GM10266 (cell line): ENCODE results near the gene DHRS7B.
"Not testable (repeated sequence)": the region's sequence is repeated elsewhere in the genome, so short reads cannot be mapped to it uniquely, and the experiment has no call there.

Experiments
- DNase-seq: peaks from one replicate; pipeline ENCODE4 v3.0.0; 2012; ENCODE audit errors: extremely low spot score
- CTCF ChIP-seq: IDR thresholded peaks from 2 replicates; pipeline ENCODE4 v1.5.1; 2012; ENCODE audit warnings: mild to moderate bottlenecking, low read depth; ENCODE audit not compliant: control insufficient read depth, insufficient read depth; ENCODE audit errors: missing control alignments

The DHRS7B gene

DNA sequence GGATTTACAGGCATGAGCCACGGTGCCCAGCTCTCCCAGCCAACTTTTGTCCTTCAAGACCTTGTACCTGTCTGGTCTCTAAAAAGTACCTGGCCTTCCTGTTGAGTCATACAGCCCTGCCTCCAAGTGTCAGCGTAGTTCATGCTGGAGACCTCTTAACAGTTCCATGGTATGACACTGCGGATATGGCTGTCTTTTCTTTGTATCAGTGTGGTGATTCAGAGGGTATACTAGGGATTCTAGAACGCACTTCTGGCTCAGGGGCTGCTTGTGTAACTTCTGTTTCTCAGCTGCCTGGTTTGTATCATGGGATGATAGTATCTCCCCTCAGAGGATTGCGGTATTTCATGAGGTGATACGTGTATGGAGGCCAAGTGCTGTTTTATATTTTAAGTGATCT lies 89.2 kb downstream of the DHRS7B start:
- no peak for DNase-seq
- no peak for TF ChIP-seq CTCF

DNA sequence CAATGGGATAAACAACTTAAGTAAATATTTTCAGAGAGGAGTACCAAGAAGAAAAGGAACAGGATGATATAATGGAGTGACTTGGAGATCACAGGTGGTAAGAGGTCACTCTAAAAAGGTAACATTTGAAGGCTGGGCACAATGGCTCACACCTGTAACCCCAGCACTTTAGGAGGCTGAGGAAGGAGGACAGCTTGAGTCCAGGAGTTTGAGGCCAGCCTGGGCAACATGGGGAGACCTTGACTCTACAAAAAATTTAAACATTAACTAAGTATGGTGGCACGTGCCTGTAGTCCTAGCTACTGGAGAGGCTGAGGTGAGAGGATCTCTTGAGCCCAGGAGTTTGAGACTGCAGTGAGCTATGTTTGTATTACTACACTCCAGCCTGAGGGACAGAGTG lies 90.6 kb downstream of the DHRS7B start:
- TF ChIP-seq CTCF, result no peak
- no peak for DNase-seq

- TF ChIP-seq CTCF, result peak; percentile 3
- no peak for DNase-seq
These were observed 91.3 kb downstream of the DHRS7B start for GRCh38 chr17:21218101-21218500.

DNA sequence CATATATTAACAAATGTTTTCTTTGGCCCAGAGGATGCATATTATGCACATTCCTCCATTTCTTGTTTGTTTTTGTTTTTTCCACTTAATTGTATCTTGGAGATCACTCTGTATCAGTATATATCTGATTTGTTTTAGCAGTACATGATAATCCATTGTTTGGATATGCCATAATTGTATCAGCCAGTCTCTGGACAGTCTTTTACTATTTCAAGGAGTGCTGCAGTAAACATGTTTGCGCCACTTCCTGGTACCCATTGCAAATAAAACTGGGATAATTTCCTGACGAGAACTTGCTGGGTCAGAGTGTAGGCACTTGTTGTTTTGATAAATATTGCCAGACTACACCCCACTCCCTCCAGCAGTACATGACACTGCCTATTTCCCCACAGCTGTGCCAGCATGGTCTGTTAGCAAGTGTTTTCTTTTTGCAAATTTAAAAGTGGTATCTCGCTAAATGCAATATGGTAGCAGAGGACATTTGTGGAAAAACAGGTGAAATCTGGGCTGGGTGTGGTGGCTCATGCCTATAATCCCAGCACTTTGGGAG lies 92.1 kb downstream of the DHRS7B start:
- no peak for TF ChIP-seq CTCF
- DNase-seq, result no peak

GRCh38 chr17:21223086-21223485 lies 96.3 kb downstream of the DHRS7B start:
- no peak for DNase-seq
- TF ChIP-seq CTCF, result no peak

GRCh38 chr17:21227277-21227676 lies 100.5 kb downstream of the DHRS7B start:
- DNase-seq, result not testable (repeated sequence)

GRCh38 chr17:21228111-21228510 lies 101.3 kb downstream of the DHRS7B start:
- no peak for DNase-seq
- TF ChIP-seq CTCF, result no peak

- no peak for TF ChIP-seq CTCF
- DNase-seq, result no peak
These were observed 102.1 kb downstream of the DHRS7B start for GRCh38 chr17:21228845-21229244.
